ENCODE data around the gene KAZN. TPM values are rescaled to one million over a fixed set of nuclear protein-coding genes. Genes with fewer than 3 reads are reported as not detected.

KAZN gene
- total RNA-seq, 4 donors from 2014 or later: 9.2 to 30.6 (median 21.2) TPM

GRCh38 chr1:14845851-14846250 is 247.4 kb downstream of the KAZN start:
- ATAC-seq (ENCODE audit: low FRiP score) (no peak), DNase-seq (ENCODE audit: low spot score) (no peak)
- TF ChIP-seq, protein P1, sequence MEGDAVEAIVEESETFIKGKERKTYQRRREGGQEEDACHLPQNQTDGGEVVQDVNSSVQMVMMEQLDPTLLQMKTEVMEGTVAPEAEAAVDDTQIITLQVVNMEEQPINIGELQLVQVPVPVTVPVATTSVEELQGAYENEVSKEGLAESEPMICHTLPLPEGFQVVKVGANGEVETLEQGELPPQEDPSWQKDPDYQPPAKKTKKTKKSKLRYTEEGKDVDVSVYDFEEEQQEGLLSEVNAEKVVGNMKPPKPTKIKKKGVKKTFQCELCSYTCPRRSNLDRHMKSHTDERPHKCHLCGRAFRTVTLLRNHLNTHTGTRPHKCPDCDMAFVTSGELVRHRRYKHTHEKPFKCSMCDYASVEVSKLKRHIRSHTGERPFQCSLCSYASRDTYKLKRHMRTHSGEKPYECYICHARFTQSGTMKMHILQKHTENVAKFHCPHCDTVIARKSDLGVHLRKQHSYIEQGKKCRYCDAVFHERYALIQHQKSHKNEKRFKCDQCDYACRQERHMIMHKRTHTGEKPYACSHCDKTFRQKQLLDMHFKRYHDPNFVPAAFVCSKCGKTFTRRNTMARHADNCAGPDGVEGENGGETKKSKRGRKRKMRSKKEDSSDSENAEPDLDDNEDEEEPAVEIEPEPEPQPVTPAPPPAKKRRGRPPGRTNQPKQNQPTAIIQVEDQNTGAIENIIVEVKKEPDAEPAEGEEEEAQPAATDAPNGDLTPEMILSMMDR (IDR thresholded peaks at IDR 0.05): no peak

DNA sequence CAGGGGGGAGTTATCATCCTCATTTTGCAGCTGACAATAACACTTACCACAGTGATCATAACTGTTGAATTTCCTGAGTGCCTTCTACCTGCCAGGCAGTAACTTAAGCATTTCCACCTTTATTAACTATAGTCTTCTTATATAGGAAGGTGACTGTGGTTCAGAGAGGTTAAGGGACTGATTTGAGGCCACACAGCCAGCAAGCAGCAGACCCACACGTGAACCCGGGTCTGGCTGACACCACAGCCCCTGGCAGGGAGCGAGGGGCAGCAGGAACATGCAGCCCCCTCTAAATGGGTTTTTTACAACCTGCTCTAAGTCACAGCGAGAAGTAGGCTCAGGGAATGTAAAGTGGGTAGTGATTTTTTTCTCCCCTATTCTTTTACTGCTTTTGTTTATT is 248.2 kb downstream of the KAZN start:
- TF ChIP-seq, protein P1 (IDR thresholded peaks at IDR 0.05): no peak
- no peak for ATAC-seq (ENCODE audit: low FRiP score)
- no peak for DNase-seq (ENCODE audit: low spot score)

- ATAC-seq (ENCODE audit: low FRiP score): no peak
- DNase-seq (ENCODE audit: low spot score): no peak
- TF ChIP-seq, protein P1 (IDR thresholded peaks at IDR 0.05): no peak
Measured at GRCh38 chr1:14848203-14848602, 249.7 kb downstream of the KAZN start.

DNA sequence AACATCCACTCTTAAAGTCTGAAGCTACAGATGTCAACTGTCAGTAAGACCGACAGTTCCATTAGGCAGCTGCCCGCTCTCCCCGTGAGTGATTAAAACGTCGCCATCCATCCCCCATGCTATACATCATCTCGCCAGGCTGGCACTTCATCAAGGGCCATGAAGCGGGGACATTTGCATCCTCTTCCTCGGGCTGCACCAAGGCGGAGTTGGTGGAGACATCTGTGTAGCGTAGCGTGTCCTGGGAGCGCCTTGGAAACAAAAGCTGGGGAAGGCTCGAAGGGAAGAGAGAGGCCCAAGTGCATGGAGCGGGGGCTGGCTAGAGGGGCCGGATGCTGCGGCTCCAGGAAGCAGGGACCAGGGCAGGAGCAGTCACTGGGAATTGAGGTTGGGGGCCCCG is 250.1 kb downstream of the KAZN start:
- DNase-seq (ENCODE audit: low spot score) (no peak), ATAC-seq (ENCODE audit: low FRiP score) (no peak)
- TF ChIP-seq, protein P1 (IDR thresholded peaks at IDR 0.05): no peak

- DNase-seq (ENCODE audit: low spot score) (no peak), ATAC-seq (ENCODE audit: low FRiP score) (no peak)
Measured at GRCh38 chr1:14849038-14849437, 250.6 kb downstream of the KAZN start.

DNA sequence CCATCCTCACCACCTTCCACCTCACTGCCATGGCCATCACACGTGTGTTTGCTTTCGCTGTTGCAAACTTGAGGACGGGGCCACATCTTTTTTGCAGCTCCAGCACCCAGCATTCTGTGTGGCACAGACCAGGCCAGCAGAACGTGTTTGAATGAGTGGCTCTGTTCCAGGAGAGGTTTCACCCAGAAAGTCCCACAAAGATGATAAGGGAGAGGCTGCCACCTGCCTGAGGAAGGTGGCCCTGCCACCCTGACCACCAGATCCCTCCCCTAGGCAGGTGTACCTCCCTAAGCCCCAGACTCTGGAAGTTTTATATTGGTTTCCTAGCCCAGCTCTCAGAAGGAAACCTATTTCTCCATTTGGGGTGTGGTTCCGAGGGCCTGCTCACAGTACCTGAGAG is 252.1 kb downstream of the KAZN start:
- TF ChIP-seq, protein P1 (IDR thresholded peaks at IDR 0.05): no peak
- DNase-seq (ENCODE audit: low spot score) (no peak), ATAC-seq (ENCODE audit: low FRiP score) (no peak)

More at GRCh38 chr1:14849038-14849437, 250.6 kb downstream of the KAZN start:
- TF ChIP-seq, protein P1 (IDR thresholded peaks at IDR 0.05): no peak

GRCh38 chr1:14851760-14852159 is 253.3 kb downstream of the KAZN start:
- TF ChIP-seq, protein P1 (IDR thresholded peaks at IDR 0.05): no peak
- DNase-seq (ENCODE audit: low spot score) (no peak), ATAC-seq (ENCODE audit: low FRiP score) (no peak)

Measured in omental fat pad (tissue), 4 donors.